Occipital lobe (tissue), 3 donors: ENCODE measurements around the gene OR2Y1. TPM values are rescaled to one million over a fixed set of nuclear protein-coding genes. Genes with fewer than 3 reads are reported as not detected.
"Not testable (repeated sequence)": the region's sequence is repeated elsewhere in the genome, so short reads cannot be mapped to it uniquely, and the experiment has no call there.

ENCODE experiments used
- DNase-seq: peaks from one replicate; lab custom pipeline; 2025; lab: John Stamatoyannopoulos, UW
- small RNA-seq: library from RNA; depleted of rRNA; stranded (forward); fragments of <200 nt; gene quantifications from one replicate; pipeline ENCODE3, GENCODE V24; 2014
- total RNA-seq: library from RNA; depleted of rRNA; stranded (reverse); fragments of >200 nt; gene quantifications from one replicate; pipeline ENCODE4 v1.2.3, GENCODE V29; 2014

OR2Y1 gene
- total RNA-seq, 1 donor from 2014 or later = not detected

GRCh38 chr5:180740953-180741352 lies 1.1 kb upstream of the OR2Y1 start:
- DNase-seq = not testable (repeated sequence)

DNA sequence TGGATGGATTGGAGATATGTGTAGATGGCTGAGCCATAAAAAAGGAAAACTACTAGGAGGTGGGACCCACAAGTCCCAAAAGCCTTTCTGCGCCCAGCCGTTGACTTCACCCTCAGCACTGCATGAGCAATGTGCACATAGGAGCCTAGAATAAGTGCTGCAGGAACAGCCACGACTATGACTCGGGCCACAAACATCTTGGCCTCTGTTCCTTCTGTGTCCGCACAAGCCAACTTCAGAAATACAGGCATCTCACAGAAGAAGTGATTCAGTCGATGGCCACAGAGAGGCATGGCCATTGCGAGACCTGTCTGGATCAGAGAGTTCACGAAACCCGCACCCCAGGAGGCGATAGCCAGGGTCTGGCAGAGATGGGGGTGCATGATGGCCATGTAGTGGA lies 587 bp downstream of the OR2Y1 start:
- DNase-seq = no peak

GRCh38 chr5:180736536-180736935 lies 3.3 kb downstream of the OR2Y1 start:
- DNase-seq = no peak

GRCh38 chr5:180724944-180725343 lies 14.9 kb downstream of the OR2Y1 start:
- DNase-seq = no peak

- DNase-seq = no peak
Observed at GRCh38 chr5:180723936-180724335, 15.9 kb downstream of the OR2Y1 start.

GRCh38 chr5:180720486-180720885 lies 19.4 kb downstream of the OR2Y1 start:
- no peak for DNase-seq

GRCh38 chr5:180719781-180720180 lies 20.1 kb downstream of the OR2Y1 start:
- no peak for DNase-seq

- no peak for DNase-seq
Observed at GRCh38 chr5:180718810-180719453, 20.9 kb downstream of the OR2Y1 start.

DNA sequence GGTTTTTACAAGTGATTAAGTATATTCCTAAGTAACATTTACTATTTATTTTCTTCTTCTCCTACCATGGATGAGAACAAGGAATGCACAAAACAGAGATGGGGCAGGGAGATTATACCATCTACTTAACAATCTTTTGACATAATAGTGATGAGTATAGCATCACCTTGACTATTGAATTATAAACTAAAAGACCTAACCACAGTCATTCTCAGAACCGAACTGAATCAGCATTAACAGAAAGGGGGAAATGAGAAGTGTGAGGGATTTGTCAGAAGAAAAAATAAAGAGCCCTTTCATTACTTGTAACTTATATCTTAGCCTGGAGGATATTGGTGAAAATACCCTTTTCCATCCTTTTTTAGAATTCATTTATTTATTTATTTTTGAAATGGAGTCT lies 21.9 kb downstream of the OR2Y1 start:
- DNase-seq = no peak

GRCh38 chr5:180704362-180704761 lies 35.5 kb downstream of the OR2Y1 start:
- no peak for DNase-seq

- no peak for DNase-seq
Observed at GRCh38 chr5:180703912-180704311, 35.9 kb downstream of the OR2Y1 start.

GRCh38 chr5:180703371-180703770 lies 36.5 kb downstream of the OR2Y1 start:
- not testable (repeated sequence) for DNase-seq

DNA sequence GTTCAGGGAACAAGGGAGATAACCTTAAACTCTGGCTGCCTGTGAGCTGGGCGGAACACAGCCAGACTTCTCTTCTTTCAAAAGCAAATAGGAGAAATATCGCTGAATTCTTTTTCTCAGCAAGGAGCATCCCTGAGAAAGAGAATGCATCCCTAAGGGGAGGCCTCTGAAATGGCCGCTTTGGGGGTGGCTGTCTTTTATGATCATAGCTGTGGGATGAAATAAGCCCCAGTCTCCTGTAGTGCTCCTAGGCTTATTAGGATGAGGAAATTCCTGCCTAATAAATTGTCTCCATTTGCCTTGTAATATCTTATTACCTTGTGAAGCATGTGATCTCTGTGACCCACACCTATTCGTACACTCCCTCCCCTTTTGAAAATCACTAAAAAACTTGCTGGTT lies 39.4 kb downstream of the OR2Y1 start:
- DNase-seq = not testable (repeated sequence)

- DNase-seq = no peak
Observed at GRCh38 chr5:180699042-180699441, 40.8 kb downstream of the OR2Y1 start.

- DNase-seq = no peak
Observed at GRCh38 chr5:180696116-180696515, 43.7 kb downstream of the OR2Y1 start.

DNA sequence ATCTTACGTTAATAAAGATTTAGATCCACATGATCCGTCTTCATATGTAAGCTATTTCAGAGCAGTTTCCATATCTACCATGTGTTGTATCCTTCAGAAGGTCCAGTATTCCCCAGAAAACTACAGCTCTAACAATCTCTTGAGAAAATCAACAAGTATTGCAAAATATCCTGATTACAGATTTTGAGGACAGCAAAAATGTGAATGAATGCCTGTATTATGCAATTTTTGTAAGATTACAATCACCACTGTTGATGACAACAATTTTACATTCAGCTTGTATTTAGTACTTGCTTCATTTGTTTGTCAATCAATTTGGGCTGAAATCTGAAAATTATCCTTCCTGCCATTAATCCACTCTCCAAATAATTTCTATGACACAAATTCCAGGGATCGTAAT lies 47.4 kb downstream of the OR2Y1 start:
- DNase-seq = no peak

GRCh38 chr5:180691046-180691445 lies 48.8 kb downstream of the OR2Y1 start:
- no peak for DNase-seq

DNA sequence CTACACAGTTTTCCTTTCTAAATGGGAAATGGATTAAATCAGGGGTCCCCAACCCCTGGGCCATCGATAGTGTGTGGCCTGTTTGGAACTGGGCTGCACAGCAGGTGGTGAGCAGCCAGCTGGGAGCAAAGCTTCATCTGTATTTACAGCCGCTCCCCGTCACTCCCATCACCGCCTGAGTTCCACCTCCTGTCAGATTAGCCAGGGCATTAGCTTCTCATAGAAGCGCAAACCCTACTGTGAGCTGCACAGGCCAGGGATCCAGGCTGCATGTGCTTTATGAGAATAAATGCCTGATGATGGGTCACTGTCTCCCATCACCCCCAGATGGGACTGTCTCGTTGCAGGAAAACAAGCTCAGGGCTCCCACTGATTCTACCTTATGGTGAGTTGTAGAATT lies 49.3 kb downstream of the OR2Y1 start:
- no peak for DNase-seq

DNA sequence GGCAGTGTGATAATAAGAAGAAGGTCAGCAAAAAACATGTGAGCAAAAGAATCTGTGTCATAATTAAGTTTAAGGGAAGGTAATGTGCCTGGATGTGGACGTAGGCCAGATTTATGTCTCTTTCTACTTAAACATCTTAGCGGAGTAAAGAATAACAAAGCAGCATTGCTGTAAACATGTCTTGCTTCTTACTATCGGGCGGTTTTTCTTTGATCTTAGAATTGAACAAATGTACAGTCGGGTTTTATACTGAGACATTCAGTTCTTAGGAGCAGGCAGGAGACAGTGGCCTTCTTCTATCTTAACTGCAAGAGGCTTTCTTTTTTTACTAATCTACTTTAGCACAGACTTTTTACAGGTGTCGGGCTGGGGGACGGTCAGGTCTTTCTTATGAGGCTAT lies 50.1 kb downstream of the OR2Y1 start:
- DNase-seq = no peak

Small RNAs within 50 kb of the gene (small RNA-seq; reads per million reads assigned to genes)
- gene RNU1-17P = not detected

Other genes starting within 250 kb of the OR2Y1 start
- 52.4 TPM for gene CNOT6, start 245.7 kb downstream of the OR2Y1 start, total RNA-seq
- not detected for gene SCGB3A1, start 148.6 kb downstream of the OR2Y1 start, total RNA-seq
- gene FLT4, start 90.5 kb downstream of the OR2Y1 start, total RNA-seq = 2.3 TPM
- gene MGAT1, start 62.7 kb upstream of the OR2Y1 start, total RNA-seq = 28.7 TPM
- gene ZFP62, start 121.2 kb upstream of the OR2Y1 start, total RNA-seq = 52.3 TPM
- not detected for gene BTNL8, start 159.1 kb upstream of the OR2Y1 start, total RNA-seq
- not detected for gene BTNL3, start 248.8 kb upstream of the OR2Y1 start, total RNA-seq